GM12872 (cell line): ENCODE results near the gene PRH1.

Experiments
- TF ChIP-seq, protein P1 (sequence below): IDR thresholded peaks from 3 replicates; pipeline ENCODE4 v1.5.1; 2011; ENCODE audit warnings: low read depth, mild to moderate bottlenecking, low read length, moderate library complexity; ENCODE audit not compliant: insufficient read depth

PRH1 gene

DNA sequence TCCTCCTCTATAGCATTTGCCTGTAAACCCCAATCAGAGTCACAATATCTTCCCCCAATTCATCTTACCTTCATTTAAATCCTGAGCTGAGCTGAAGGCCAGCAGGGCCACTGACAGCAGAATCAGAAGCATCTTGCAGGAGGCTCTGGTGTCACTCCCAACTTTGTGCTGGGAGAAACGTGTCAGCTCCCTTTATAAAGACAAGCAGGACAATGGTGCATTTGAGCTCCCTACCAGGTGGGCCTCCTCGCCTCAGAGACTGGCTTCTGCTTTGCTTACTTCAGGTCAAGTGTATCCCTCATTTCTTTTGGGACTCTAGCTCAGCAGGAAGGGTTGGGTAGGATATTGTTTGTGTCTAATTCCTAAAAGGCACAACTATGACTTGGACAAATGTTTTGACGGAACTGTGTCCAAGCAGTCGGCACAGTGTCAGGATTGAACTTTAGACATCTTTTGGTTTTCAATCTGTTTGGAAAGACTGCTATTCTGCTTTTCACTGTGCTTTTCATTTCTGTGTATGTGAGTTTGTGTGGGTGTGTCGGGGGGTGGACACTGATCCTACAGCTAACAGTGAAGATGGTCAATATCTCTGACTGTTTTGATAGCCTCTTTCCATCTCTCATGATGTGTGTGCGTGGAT, at the start of gene PRH1:
Gene PRH1 (minus strand): TSS at position 170 of the 640 bp plus-strand sequence. CDS start 38 bp downstream, at position 132.
- TF ChIP-seq, protein P1, sequence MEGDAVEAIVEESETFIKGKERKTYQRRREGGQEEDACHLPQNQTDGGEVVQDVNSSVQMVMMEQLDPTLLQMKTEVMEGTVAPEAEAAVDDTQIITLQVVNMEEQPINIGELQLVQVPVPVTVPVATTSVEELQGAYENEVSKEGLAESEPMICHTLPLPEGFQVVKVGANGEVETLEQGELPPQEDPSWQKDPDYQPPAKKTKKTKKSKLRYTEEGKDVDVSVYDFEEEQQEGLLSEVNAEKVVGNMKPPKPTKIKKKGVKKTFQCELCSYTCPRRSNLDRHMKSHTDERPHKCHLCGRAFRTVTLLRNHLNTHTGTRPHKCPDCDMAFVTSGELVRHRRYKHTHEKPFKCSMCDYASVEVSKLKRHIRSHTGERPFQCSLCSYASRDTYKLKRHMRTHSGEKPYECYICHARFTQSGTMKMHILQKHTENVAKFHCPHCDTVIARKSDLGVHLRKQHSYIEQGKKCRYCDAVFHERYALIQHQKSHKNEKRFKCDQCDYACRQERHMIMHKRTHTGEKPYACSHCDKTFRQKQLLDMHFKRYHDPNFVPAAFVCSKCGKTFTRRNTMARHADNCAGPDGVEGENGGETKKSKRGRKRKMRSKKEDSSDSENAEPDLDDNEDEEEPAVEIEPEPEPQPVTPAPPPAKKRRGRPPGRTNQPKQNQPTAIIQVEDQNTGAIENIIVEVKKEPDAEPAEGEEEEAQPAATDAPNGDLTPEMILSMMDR: no peak

DNA sequence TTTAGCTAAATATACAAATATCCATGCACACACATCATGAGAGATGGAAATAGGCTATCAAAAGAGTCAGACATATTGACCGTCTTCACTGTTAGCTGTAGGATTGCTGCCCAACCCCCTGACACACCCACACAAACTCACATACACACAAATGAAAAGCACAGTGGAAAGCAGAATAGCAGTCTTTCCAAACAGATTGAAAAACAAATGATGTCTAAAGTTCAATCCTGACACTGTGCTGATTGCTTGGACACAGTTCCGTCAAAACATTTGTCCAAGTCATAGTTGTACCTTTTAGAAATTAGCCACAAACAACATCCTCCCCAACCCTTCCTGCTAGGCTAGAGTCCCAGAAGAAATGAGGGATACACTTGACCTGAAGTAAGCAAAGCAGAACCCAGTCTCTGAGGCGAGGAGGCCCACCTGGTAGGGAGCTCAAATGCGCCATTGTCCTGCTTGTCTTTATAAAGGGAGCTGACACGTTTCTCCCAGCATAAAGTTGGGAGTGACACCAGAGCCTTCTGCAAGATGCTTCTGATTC, 44.8 kb upstream of the PRH1 start, which contains the start of gene PRH2:
Gene PRH2 (plus strand): TSS at position 491 of the 541 bp plus-strand sequence. CDS start 38 bp downstream, at position 529.
- TF ChIP-seq, protein P1: no peak

DNA sequence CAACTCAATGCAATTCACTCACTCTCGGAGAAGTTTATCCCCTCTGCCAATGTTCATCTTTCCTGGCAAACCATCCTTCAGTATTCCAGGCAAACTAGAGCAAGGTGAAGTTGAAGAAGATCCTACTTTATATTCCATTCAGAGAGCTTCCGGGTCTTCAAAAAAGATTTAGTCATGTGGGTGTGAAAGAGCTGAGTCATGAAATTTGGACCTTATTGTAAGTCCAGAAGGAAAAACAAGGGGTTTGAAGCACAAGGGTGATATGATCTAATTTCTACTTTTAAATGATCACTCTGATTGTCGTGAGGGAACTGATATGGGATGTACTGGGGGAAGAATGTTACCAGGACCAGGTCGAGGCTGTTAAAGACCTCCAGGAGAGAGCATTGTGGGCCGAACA, 42.2 kb upstream of the PRH1 start:
- TF ChIP-seq, protein P1: no peak

GRCh38 chr12:10919809-10920208, 35.8 kb upstream of the PRH1 start:
- TF ChIP-seq, protein P1: no peak

GRCh38 chr12:10910380-10910779, 26.3 kb upstream of the PRH1 start:
- TF ChIP-seq, protein P1: no peak

DNA sequence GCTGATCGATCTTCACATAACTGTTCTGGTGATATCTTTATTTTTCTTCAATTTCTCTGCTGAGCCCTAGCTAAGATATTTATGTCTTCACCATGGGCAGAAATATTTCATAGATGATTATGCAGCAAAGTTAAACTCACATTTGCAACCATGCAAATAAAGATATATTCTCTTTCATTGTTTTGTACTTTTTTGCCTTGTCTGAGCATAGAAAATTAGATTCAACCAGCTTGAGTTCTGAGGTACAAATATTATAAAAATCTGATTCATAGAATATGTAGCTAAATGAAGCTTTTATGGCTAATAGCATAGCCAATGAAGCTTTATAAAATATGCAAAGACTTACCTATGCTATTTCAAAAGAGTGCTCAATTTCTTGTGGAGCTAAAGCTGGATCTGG, 25.4 kb upstream of the PRH1 start, which contains the start of gene TAS2R13:
Gene TAS2R13 (minus strand): TSS at position 101 of the 400 bp plus-strand sequence. CDS start 264 bp downstream, outside the sequence.
- TF ChIP-seq, protein P1: no peak

GRCh38 chr12:10904686-10905085, 20.6 kb upstream of the PRH1 start:
- TF ChIP-seq, protein P1: no peak
